Measurements from ENCODE around the gene AMN.

GRCh38 chr14:102928412-102929240 lies 6.2 kb downstream of the AMN start:
- TF ChIP-seq TAF1 (IDR thresholded peaks at IDR 0.05; ENCODE audit: borderline replicate concordance, insufficient read depth, low read length) (no peak), FOXP2 (optimal IDR thresholded peaks at IDR 0.05; ENCODE audit: borderline replicate concordance, extremely low read depth, extremely low read length, insufficient read depth) (no peak)

Measured in PFSK-1 (cell line).